HepG2 (cell line): Measurements from ENCODE around the gene RPSA. TPM values are rescaled to one million over a fixed set of nuclear protein-coding genes. Genes with fewer than 3 reads are reported as not detected.

Experiments used
- ATF1 ChIP-seq: IDR thresholded peaks from 2 replicates; pipeline ENCODE4 v1.6.1; 2016; ENCODE audit warnings: mild to moderate bottlenecking, control low read depth
- CC2D1A ChIP-seq: sonication (generic); formaldehyde crosslinking; IDR thresholded peaks from 2 replicates; pipeline ENCODE4 v1.8.1; 2023; ENCODE audit warnings: mild to moderate bottlenecking, missing genetic modification reagents
- GATAD1 ChIP-seq: IDR thresholded peaks from 2 replicates; pipeline ENCODE4 v1.6.1; 2016; ENCODE audit warnings: missing genetic modification reagents, missing compliant biosample characterization
- KLF6 ChIP-seq: IDR thresholded peaks from 2 replicates; pipeline ENCODE4 v1.8.0; 2016; ENCODE audit warnings: missing biosample characterization, missing genetic modification reagents
- MZF1 ChIP-seq: sonication (generic); formaldehyde crosslinking; IDR thresholded peaks from 2 replicates; pipeline ENCODE4 v1.8.1; 2023; ENCODE audit warnings: mild to moderate bottlenecking, missing genetic modification reagents, borderline replicate concordance
- NFATC3 ChIP-seq: sonication (generic); formaldehyde crosslinking; IDR thresholded peaks from 2 replicates; pipeline ENCODE4 v1.5.1; 2020; ENCODE audit warnings: mild to moderate bottlenecking, missing genetic modification reagents
- RBM22 ChIP-seq: fragments of 200-400 bp; formaldehyde crosslinking; optimal IDR thresholded peaks from 2 replicates; pipeline ENCODE3; 2017; ENCODE audit warnings: mild to moderate bottlenecking, low read length, moderate library complexity
- REXO4 ChIP-seq: sonication (generic); formaldehyde crosslinking; IDR thresholded peaks from 2 replicates; pipeline ENCODE4 v1.8.0; 2022; ENCODE audit warnings: missing genetic modification reagents, mild to moderate bottlenecking, borderline replicate concordance
- ZFP1 ChIP-seq: IDR thresholded peaks from 2 replicates; pipeline ENCODE4 v1.6.1; 2016
- ZNF225 ChIP-seq: sonication (generic); formaldehyde crosslinking; IDR thresholded peaks from 2 replicates; pipeline ENCODE4 v1.4.0; 2020; ENCODE audit warnings: mild to moderate bottlenecking, missing genetic modification reagents
- ZNF30 ChIP-seq: sonication (generic); formaldehyde crosslinking; IDR thresholded peaks from 2 replicates; pipeline ENCODE4 v1.5.0; 2020; ENCODE audit warnings: mild to moderate bottlenecking, missing genetic modification reagents
- ZNF34 ChIP-seq: sonication (generic); formaldehyde crosslinking; IDR thresholded peaks from 2 replicates; pipeline ENCODE4 v1.4.0; 2020; ENCODE audit warnings: mild to moderate bottlenecking, missing genetic modification reagents, borderline replicate concordance
- ZNF547 ChIP-seq: sonication (generic); formaldehyde crosslinking; IDR thresholded peaks from 2 replicates; pipeline ENCODE4 v1.5.1; 2020; ENCODE audit warnings: mild to moderate bottlenecking, missing genetic modification reagents
- ZNF720 ChIP-seq: sonication (generic); formaldehyde crosslinking; IDR thresholded peaks from 2 replicates; pipeline ENCODE4 v1.4.0; 2020; ENCODE audit warnings: missing genetic modification reagents
- ZNF746 ChIP-seq: sonication (generic); formaldehyde crosslinking; IDR thresholded peaks from 2 replicates; pipeline ENCODE4 v1.8.0; 2022; ENCODE audit warnings: mild to moderate bottlenecking, missing genetic modification reagents
- ZSCAN22 ChIP-seq: sonication (generic); formaldehyde crosslinking; IDR thresholded peaks from 2 replicates; pipeline ENCODE4 v1.4.0; 2020; ENCODE audit warnings: mild to moderate bottlenecking, missing genetic modification reagents
- polyA plus RNA-seq, 8 experiments: library from polyadenylated mRNA; depleted of rRNA in 3 of 8; stranded (reverse) in 7 of 8; unstranded in 1 of 8; fragments of >200 nt; fragmentation: Illumina TruSeq in 4 of 8; extraction: Trizol in 4 of 8; gene quantifications; 2 replicates each; pipeline versions ENCODE4 v1.2.1 to v1.2.3, GENCODE V29; 2011 to 2016; ENCODE audit warnings: low read depth in 4 of 8, missing spikeins in 1 of 8, mixed read lengths in 1 of 8; ENCODE audit not compliant: insufficient read depth in 1 of 8
- total RNA-seq, 5 experiments: library from RNA; depleted of rRNA; stranded (reverse); fragments of >200 nt; fragmentation: Illumina TruSeq; extraction: Trizol; gene quantifications; 2 replicates each; pipeline ENCODE4 v1.2.3, GENCODE V29; 2016; ENCODE audit warnings: low read depth in 1 of 5
- TF ChIP-seq, protein P1 (sequence below): sonication (generic); formaldehyde crosslinking; IDR thresholded peaks from 2 replicates; pipeline ENCODE4 v1.5.1; 2020; ENCODE audit warnings: missing genetic modification reagents, mild to moderate bottlenecking, borderline replicate concordance
- TF ChIP-seq, protein P2 (sequence below): IDR thresholded peaks from 2 replicates; pipeline ENCODE4 v1.6.1; 2012; ENCODE audit warnings: low read depth, low read length, improper control_type of control experiment
- TF ChIP-seq, protein P3 (sequence below): IDR thresholded peaks from 2 replicates; pipeline ENCODE4 v1.6.1; 2016; ENCODE audit warnings: low read depth, missing genetic modification reagents, missing compliant biosample characterization
- TF ChIP-seq, protein P4 (sequence below): sonication (generic); formaldehyde crosslinking; IDR thresholded peaks from 2 replicates; pipeline ENCODE4 v1.5.0; 2020; ENCODE audit warnings: missing genetic modification reagents

RPSA gene
- total and polyA plus RNA-seq, 2 of the 13 experiments (the other 11 are each of a cell fraction or from before 2014, with no cell fraction given), result 1,683 to 3,226 TPM

DNA sequence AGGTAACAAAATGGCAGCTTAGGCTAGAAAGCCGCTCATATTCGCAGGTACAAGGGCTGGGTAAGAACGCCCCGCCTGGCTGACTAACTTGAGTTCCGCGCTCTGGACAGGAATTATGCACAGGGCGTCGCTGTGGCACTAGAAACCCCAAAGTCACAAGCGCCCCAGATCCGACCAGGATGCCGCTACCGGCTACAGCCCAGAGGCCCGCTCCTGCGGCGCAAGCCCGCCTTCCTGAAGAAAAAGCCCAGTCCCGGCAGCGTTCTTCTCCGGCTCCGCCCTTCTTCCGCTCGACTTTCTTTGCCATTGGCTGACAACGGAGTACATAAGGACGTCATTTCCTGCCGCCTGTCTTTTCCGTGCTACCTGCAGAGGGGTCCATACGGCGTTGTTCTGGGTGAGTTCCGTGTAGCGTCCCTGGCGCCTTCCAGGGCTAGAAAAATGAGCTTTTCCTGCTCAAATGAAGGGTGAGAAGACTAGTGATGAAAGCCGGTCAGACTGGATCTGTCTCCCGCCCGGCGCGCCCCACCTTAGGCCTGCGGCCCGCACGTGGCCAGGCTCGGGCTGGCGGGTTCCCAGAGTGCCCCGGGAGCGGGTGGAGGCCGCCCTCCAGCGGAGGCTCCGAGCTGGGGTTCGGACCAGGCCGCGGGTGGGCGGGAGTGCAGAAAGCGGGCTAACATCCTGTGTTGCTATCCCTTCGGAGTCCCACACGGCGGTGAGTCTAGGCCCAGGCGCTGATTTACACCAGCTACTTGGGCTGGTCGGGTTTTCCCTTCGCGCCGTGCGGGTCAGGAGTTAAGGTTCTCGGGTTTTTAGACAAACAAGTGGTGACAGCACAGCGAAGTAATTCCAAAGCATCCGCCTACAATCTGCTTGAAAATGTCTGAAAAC, at the start of gene RPSA (continued):
- TF ChIP-seq, protein P1, sequence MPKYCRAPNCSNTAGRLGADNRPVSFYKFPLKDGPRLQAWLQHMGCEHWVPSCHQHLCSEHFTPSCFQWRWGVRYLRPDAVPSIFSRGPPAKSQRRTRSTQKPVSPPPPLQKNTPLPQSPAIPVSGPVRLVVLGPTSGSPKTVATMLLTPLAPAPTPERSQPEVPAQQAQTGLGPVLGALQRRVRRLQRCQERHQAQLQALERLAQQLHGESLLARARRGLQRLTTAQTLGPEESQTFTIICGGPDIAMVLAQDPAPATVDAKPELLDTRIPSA (CRISPR knock-in tag), result no peak
- TF ChIP-seq CC2D1A (CRISPR knock-in tag) (no peak), ZNF547 (CRISPR knock-in tag) (peak; percentile 93), GATAD1 (CRISPR knock-in tag) (peak; percentile 84), ZNF720 (CRISPR knock-in tag) (no peak), NFATC3 (CRISPR knock-in tag) (peak; percentile 86; the same call in 1 of the 2 replicates), ZNF746 (CRISPR knock-in tag) (no peak), KLF6 (peak; percentile 61; the same call in 1 of the 2 replicates), ZNF30 (CRISPR knock-in tag) (0 out of 2 replicates have a peak, but pooled peaks have one; percentile 66), RBM22 (no peak), ZNF225 (CRISPR knock-in tag) (peak; percentile 82; the same call in 1 of the 2 replicates), ZSCAN22 (no peak; the same call in 1 of the 2 replicates), REXO4 (no peak), MZF1 (no peak; the same call in 1 of the 2 replicates), ATF1 (CRISPR knock-in tag) (peak; percentile 84), ZFP1 (CRISPR knock-in tag) (no peak), ZNF34 (CRISPR knock-in tag) (no peak)
- TF ChIP-seq, protein P2, sequence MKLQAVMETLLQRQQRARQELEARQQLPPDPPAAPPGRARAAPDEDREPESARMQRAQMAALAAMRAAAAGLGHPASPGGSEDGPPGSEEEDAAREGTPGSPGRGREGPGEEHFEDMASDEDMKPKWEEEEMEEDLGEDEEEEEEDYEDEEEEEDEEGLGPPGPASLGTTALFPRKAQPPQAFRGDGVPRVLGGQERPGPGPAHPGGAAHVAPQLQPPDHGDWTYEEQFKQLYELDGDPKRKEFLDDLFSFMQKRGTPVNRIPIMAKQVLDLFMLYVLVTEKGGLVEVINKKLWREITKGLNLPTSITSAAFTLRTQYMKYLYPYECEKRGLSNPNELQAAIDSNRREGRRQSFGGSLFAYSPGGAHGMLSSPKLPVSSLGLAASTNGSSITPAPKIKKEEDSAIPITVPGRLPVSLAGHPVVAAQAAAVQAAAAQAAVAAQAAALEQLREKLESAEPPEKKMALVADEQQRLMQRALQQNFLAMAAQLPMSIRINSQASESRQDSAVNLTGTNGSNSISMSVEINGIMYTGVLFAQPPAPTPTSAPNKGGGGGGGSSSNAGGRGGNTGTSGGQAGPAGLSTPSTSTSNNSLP, result no peak
- TF ChIP-seq, protein P3, sequence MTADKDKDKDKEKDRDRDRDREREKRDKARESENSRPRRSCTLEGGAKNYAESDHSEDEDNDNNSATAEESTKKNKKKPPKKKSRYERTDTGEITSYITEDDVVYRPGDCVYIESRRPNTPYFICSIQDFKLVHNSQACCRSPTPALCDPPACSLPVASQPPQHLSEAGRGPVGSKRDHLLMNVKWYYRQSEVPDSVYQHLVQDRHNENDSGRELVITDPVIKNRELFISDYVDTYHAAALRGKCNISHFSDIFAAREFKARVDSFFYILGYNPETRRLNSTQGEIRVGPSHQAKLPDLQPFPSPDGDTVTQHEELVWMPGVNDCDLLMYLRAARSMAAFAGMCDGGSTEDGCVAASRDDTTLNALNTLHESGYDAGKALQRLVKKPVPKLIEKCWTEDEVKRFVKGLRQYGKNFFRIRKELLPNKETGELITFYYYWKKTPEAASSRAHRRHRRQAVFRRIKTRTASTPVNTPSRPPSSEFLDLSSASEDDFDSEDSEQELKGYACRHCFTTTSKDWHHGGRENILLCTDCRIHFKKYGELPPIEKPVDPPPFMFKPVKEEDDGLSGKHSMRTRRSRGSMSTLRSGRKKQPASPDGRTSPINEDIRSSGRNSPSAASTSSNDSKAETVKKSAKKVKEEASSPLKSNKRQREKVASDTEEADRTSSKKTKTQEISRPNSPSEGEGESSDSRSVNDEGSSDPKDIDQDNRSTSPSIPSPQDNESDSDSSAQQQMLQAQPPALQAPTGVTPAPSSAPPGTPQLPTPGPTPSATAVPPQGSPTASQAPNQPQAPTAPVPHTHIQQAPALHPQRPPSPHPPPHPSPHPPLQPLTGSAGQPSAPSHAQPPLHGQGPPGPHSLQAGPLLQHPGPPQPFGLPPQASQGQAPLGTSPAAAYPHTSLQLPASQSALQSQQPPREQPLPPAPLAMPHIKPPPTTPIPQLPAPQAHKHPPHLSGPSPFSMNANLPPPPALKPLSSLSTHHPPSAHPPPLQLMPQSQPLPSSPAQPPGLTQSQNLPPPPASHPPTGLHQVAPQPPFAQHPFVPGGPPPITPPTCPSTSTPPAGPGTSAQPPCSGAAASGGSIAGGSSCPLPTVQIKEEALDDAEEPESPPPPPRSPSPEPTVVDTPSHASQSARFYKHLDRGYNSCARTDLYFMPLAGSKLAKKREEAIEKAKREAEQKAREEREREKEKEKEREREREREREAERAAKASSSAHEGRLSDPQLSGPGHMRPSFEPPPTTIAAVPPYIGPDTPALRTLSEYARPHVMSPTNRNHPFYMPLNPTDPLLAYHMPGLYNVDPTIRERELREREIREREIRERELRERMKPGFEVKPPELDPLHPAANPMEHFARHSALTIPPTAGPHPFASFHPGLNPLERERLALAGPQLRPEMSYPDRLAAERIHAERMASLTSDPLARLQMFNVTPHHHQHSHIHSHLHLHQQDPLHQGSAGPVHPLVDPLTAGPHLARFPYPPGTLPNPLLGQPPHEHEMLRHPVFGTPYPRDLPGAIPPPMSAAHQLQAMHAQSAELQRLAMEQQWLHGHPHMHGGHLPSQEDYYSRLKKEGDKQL (CRISPR knock-in tag), result no peak
- TF ChIP-seq, protein P4, sequence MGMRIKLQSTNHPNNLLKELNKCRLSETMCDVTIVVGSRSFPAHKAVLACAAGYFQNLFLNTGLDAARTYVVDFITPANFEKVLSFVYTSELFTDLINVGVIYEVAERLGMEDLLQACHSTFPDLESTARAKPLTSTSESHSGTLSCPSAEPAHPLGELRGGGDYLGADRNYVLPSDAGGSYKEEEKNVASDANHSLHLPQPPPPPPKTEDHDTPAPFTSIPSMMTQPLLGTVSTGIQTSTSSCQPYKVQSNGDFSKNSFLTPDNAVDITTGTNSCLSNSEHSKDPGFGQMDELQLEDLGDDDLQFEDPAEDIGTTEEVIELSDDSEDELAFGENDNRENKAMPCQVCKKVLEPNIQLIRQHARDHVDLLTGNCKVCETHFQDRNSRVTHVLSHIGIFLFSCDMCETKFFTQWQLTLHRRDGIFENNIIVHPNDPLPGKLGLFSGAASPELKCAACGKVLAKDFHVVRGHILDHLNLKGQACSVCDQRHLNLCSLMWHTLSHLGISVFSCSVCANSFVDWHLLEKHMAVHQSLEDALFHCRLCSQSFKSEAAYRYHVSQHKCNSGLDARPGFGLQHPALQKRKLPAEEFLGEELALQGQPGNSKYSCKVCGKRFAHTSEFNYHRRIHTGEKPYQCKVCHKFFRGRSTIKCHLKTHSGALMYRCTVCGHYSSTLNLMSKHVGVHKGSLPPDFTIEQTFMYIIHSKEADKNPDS (CRISPR knock-in tag), result no peak
